Measurements from ENCODE around the gene TMEM150B.

DNA sequence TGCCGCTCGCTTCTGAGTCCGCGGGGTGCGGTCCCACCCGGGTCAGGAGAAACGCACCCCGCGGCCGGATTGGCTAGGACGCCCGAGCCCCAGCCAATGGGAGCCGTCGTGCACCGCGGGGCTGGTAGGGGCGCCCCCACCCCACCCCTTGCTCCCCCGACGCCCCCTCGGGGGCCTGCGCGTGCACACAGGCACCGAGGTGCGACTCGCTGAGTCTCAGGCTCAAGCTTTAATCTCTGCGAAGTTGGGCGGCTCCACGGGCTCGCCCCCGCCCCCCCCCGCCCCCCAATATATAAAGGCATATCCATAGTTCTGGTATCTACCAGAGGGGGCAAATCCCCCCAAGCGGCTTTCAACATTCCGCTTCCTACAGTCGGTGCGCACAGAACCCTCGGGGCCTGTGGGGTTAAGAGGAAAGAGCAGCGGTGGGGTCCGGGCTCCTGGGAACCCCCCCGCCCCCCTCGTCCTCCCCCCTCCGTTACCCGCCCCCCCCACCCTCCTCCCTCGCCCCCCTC is 29.6 kb upstream of the TMEM150B start, which contains the start of gene COX6B2:
- TF ChIP-seq, protein P1, sequence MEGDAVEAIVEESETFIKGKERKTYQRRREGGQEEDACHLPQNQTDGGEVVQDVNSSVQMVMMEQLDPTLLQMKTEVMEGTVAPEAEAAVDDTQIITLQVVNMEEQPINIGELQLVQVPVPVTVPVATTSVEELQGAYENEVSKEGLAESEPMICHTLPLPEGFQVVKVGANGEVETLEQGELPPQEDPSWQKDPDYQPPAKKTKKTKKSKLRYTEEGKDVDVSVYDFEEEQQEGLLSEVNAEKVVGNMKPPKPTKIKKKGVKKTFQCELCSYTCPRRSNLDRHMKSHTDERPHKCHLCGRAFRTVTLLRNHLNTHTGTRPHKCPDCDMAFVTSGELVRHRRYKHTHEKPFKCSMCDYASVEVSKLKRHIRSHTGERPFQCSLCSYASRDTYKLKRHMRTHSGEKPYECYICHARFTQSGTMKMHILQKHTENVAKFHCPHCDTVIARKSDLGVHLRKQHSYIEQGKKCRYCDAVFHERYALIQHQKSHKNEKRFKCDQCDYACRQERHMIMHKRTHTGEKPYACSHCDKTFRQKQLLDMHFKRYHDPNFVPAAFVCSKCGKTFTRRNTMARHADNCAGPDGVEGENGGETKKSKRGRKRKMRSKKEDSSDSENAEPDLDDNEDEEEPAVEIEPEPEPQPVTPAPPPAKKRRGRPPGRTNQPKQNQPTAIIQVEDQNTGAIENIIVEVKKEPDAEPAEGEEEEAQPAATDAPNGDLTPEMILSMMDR (conservative IDR thresholded peaks at IDR 0.05; ENCODE audit: low read depth, low read length): no peak
- TF ChIP-seq EZH2 (IDR thresholded peaks at IDR 0.05; ENCODE audit: low read length, unreplicated experiment): no peak
- TF ChIP-seq EZH2phosphoT487 (IDR thresholded peaks at IDR 0.05; ENCODE audit: borderline replicate concordance, low read length): no peak

Measured in PC-3 (cell line).